Tibial artery (tissue), 4 donors: ENCODE results near the gene RMRP.
A peak's percentile ranks its signal among the peaks of the same experiment; 100 is the strongest.

Experiments
- DNase-seq, 2 donors: peaks; one replicate each; pipeline ENCODE4 v3.0.0-alpha.2; 2019
- H3K27ac ChIP-seq, 2 donors: fragments of 200-600 bp; sonication (generic) in 1 of 2; 1 replicate in 1 of 2; 2 replicates in 1 of 2; pipeline ENCODE4 v1.5.1; 2018 to 2019; ENCODE audit warnings: mild to moderate bottlenecking in 1 of 2
- H3K27me3 ChIP-seq, 2 donors: fragments of 200-600 bp; sonication (generic) in 1 of 2; one replicate each; pipeline versions ENCODE4 v1.5.1 to v1.6.0; 2016 to 2019
- H3K36me3 ChIP-seq, 3 donors: fragments of 200-600 bp; sonication (generic) in 2 of 3; one replicate each; pipeline ENCODE4 v1.5.1; 2016 to 2019; ENCODE audit warnings: mild to moderate bottlenecking in 2 of 3
- H3K4me1 ChIP-seq, 4 donors: fragments of 200-600 bp; sonication (generic) in 2 of 4; 1 replicate in 3 of 4; 2 replicates in 1 of 4; pipeline ENCODE4 v1.5.1; 2016 to 2019
- H3K4me3 ChIP-seq, 2 donors: fragments of 200-600 bp; sonication (generic) in 1 of 2; 1 replicate in 1 of 2; 2 replicates in 1 of 2; pipeline ENCODE4 v1.5.1; 2018 to 2019; ENCODE audit warnings: mild to moderate bottlenecking in 2 of 2
- H3K9me3 ChIP-seq, 3 donors: fragments of 200-600 bp; sonication (generic) in 1 of 3; one replicate each; pipeline ENCODE4 v1.5.1; 2016 to 2019
- intact Hi-C: fragments of 100-400 bp; cut with DNase I; formaldehyde crosslinking; loops from one replicate; pipeline ENCODE4 v1.15.0; 2023; ENCODE audit warnings: low total_unique reads
- TF ChIP-seq, protein P1 (sequence below), 2 experiments: fragments of 200-600 bp in 1 of 2; fragments of 450-650 bp in 1 of 2; IDR thresholded peaks; one replicate each; pipeline ENCODE4 v1.5.1; 2017 to 2019; ENCODE audit warnings: antibody characterized with exemption in 2 of 2, mild to moderate bottlenecking in 1 of 2, moderate library complexity in 1 of 2

RMRP gene

DNA sequence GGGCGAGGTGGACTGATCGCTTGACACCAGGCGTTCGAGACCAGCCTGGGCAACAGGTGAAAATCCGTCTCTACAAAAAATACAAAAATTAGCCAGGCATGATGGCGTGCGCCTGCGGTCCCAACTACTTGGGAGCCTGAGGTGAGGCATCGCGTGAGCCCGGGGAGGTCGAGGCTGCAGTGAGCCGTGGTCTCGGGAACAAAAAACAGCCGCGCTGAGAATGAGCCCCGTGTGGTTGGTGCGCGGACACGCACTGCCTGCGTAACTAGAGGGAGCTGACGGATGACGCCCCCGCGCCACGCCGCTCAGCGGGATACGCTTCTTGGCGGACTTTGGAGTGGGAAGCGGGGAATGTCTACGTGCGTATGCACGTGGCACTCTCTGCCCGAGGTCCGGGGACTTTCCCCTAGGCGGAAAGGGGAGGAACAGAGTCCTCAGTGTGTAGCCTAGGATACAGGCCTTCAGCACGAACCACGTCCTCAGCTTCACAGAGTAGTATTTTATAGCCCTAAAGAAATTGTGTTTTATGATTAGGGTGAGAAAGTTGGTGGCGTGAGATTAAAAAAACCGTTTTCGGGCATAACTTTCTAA lies at the start of gene RMRP:
RMRP (minus strand) TSS at position 474 of the 591 bp plus-strand sequence.
- Histone ChIP-seq H3K36me3 (peaks cover 15 to 34% (median 21%) of the 10 kb centered on the region in 3 donors), H3K9me3 (no peaks in the 10 kb centered on the region), H3K27ac (peak within 1 kb of the TSS; percentile 99 to 100), H3K27me3 (no peaks in the 10 kb centered on the region), H3K4me1 (peaks cover 0 to 42% (median 21%) of the 10 kb centered on the region in 4 donors), H3K4me3 (peak within 1 kb of the TSS; percentile 87 to 99)
- peak; percentile 94 to 99 for DNase-seq
- intact Hi-C loops, result loop anchor here (1.0 kb wide), 1 partner anchor 71 kb away; no protein-coding TSS in a partner anchor
- TF ChIP-seq, protein P1, sequence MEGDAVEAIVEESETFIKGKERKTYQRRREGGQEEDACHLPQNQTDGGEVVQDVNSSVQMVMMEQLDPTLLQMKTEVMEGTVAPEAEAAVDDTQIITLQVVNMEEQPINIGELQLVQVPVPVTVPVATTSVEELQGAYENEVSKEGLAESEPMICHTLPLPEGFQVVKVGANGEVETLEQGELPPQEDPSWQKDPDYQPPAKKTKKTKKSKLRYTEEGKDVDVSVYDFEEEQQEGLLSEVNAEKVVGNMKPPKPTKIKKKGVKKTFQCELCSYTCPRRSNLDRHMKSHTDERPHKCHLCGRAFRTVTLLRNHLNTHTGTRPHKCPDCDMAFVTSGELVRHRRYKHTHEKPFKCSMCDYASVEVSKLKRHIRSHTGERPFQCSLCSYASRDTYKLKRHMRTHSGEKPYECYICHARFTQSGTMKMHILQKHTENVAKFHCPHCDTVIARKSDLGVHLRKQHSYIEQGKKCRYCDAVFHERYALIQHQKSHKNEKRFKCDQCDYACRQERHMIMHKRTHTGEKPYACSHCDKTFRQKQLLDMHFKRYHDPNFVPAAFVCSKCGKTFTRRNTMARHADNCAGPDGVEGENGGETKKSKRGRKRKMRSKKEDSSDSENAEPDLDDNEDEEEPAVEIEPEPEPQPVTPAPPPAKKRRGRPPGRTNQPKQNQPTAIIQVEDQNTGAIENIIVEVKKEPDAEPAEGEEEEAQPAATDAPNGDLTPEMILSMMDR (IDR thresholded peaks at IDR 0.05), result peak; percentile 34 to 50

DNA sequence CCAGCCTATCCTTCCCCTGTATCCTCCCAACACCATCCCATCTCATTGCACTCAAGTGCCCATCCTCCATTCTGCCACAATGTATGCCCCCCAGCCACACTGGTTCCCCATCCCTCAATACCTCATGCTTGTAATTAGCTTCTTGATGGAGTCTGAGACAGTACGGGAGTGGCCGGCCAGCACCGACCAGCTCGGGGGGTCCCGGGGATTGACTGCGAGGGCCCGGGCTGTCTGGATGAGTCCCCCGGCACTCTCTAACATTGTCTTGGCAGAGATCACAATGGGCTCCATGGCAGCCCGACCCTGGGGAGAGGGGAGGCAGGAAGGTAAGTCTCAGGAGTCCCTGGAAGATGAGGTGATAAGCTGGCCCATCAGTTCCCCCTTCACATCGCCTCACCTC lies 49.1 kb upstream of the RMRP start:
- no peaks in the 10 kb centered on the region for H3K9me3 ChIP-seq
- H3K4me3 ChIP-seq, result no peak overlapping the region
- H3K27me3 ChIP-seq, result no peaks in the 10 kb centered on the region
- H3K36me3 ChIP-seq, result peaks cover 97 to 100% (median 97%) of the 10 kb centered on the region in 3 donors
- H3K4me1 ChIP-seq, result no peaks in the 10 kb centered on the region
- H3K27ac ChIP-seq, result peak overlapping the region; percentile 96 to 97
- intact Hi-C loops, result no loop called here
- TF ChIP-seq, protein P1 (IDR thresholded peaks at IDR 0.05), result no peak
- no peak for DNase-seq

DNA sequence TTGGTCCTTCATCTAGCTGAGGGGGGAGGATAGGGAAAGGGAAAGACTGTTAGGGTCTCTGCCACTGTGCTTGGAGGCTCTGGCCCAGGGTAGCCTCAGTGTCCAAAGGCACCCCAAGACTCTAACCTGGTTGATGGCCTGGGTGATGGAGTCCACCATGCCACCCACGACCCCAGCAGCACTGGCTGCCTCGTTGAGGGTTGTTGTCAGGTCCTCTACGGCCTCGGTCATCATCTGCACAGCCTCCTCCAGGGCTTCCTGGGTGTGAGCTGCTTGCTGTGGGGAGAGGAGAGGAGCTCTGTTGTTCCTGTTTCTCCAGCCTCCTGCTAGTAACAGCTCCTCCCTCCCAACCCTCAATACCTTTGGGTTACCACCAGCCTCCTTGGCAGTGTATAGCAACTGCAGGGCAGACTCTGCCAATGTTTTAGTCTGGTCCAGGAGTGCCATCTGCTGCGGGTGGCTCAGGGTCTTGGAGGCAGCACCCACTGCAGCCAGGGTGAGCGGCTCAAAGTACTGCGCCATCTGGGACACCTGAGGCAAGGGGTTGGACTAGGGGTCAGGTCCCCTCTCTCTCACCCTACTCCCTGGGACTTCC lies 48.1 kb upstream of the RMRP start:
- no peaks in the 10 kb centered on the region for H3K9me3 ChIP-seq
- TF ChIP-seq, protein P1 (IDR thresholded peaks at IDR 0.05), result no peak
- H3K4me1 ChIP-seq, result no peaks in the 10 kb centered on the region
- H3K27me3 ChIP-seq, result no peaks in the 10 kb centered on the region
- peak overlapping the region; percentile 96 to 97 for H3K27ac ChIP-seq
- no peak overlapping the region for H3K4me3 ChIP-seq
- intact Hi-C loops, result no loop called here
- peaks cover 97 to 100% (median 97%) of the 10 kb centered on the region in 3 donors for H3K36me3 ChIP-seq
- DNase-seq, result no peak

DNA sequence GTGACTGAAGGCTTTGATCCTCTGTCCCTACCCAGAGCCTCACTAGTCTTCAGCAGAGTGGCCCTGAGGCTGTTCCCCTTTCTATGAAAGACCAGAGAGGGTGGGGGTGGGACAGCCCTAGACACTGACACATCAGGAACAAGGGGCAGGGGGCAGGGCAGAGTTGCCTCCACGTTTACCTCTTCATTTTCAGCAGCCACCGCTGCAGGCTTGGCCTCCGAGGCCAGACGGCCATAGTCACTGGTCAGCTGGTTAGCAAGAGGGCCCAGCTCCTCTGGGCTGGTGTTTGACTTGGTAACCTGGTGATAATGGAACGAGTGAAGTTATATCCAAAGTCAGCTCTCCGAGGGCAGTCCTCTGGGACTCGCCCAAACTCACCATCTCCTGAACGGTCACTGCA lies 47.6 kb upstream of the RMRP start:
- no peak for DNase-seq
- intact Hi-C loops, result no loop called here
- Histone ChIP-seq H3K27ac (peak overlapping the region; percentile 96 to 97), H3K4me3 (no peak overlapping the region), H3K36me3 (peaks cover 97 to 100% (median 97%) of the 10 kb centered on the region in 3 donors), H3K27me3 (no peaks in the 10 kb centered on the region), H3K4me1 (no peaks in the 10 kb centered on the region), H3K9me3 (no peaks in the 10 kb centered on the region)
- TF ChIP-seq, protein P1 (IDR thresholded peaks at IDR 0.05), result no peak

DNA sequence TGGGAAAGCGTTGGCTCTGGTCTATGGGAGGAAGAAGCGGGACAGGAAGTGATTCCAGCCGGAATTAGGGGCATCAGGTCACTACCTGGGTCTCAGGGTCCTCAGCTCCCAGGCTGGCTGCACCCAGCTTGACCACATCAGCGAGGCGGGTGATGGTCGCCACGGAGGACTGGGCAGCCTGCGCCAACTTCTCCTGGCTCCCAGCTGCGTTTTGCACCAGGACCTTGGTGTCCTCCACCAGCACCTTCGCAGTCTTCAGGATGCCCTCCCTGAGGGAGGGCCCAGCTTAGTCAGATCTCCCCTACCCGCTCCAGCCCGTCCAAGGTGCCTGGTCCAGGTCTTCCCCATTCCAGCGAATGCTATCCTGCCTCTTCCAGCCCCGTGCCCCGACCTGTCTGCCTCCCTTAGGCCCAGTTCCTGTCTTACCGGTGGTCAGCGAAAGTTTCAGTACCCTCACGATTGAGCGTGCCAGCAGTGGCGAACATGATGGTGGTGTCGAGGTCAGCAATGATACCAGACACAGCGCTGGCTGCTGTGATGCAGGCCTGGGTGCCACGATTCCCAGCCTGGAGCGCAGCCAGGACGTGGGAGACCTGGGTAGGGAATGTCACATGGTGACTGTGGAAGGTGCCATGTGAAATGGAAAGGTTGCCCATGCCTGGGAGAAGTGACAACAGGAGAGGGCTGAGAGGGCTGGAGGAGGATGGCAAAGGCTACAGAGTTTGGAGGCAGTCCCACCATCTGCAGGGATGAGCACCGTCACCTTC lies 46.3 kb upstream of the RMRP start:
- Histone ChIP-seq H3K36me3 (peaks cover 100% of the 10 kb centered on the region in 3 donors), H3K4me3 (no peak overlapping the region), H3K4me1 (peaks cover 0 to 3% (median under 1%) of the 10 kb centered on the region in 4 donors), H3K27ac (peak overlapping the region; percentile 96 to 97), H3K27me3 (no peaks in the 10 kb centered on the region), H3K9me3 (no peaks in the 10 kb centered on the region)
- TF ChIP-seq, protein P1 (IDR thresholded peaks at IDR 0.05), result no peak
- intact Hi-C loops, result no loop called here
- DNase-seq, result no peak
